Mammary epithelial cell (primary cell): ENCODE results near the gene ZNF385A.

Source experiments
- CTCF ChIP-seq, 2 donors: IDR thresholded peaks in 1 of 2; conservative IDR thresholded peaks in 1 of 2; 2 replicates each; pipeline ENCODE4 v1.5.1; 2011 to 2012; ENCODE audit warnings: inconsistent platforms in 2 of 2, low read length in 2 of 2, mild to moderate bottlenecking in 2 of 2, control low read depth in 1 of 2, low read depth in 1 of 2; ENCODE audit not compliant: insufficient read depth in 1 of 2; ENCODE audit errors: extremely low read depth in 1 of 2
- EZH2 ChIP-seq: IDR thresholded peaks from 2 replicates; pipeline ENCODE4 v1.6.1; 2012; ENCODE audit warnings: low read length, inconsistent platforms, borderline replicate concordance

GRCh38 chr12:54356228-54356627, 28.3 kb downstream of the ZNF385A start:
- TF ChIP-seq CTCF (conservative IDR thresholded peaks at IDR 0.05 in 1 of 2, IDR thresholded peaks at IDR 0.05 in 1 of 2; ENCODE audit: extremely low read depth in 1 of 2, insufficient read depth in 1 of 2, low read depth in 1 of 2, low read length in 2 of 2) (no peak), EZH2 (no peak)
